GM19351 (cell line): Measurements from ENCODE around the gene FGD3.
"Not testable (repeated sequence)": the region's sequence is repeated elsewhere in the genome, so short reads cannot be mapped to it uniquely, and the experiment has no call there.

ENCODE experiments used
- ATAC-seq: cut with Tn5 transposase; IDR thresholded peaks from one replicate; pipeline ENCODE4 v1.9.1; 2021; ENCODE audit warnings: mild to moderate bottlenecking, moderate library complexity; ENCODE audit not compliant: unreplicated experiment

FGD3 gene

DNA sequence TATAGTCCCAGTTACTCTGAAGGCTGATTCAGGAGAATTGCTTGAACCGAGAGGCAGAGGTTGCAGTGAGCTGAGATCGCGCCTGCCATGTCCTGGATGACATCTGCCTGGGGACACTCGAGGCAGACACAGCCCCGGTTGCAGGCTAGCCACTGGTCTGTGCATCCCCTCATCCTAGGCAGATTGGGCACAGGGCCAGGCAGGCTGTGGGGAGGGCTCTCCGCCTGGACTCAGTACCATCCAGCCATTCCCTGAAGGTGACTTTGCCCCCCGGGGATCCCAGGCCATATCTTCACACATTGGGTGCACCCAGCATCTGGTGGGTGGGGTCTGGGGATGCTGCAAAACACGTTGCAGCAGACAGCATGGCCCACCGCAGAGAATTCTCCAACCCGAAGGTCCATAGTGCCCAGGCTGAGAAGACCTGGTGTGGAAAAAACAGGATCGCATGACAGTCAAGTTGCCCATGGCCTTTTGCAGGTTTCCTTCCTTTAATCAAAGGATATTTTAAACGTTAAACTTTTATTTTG lies 60.3 kb downstream of the FGD3 start:
- no peak for ATAC-seq

DNA sequence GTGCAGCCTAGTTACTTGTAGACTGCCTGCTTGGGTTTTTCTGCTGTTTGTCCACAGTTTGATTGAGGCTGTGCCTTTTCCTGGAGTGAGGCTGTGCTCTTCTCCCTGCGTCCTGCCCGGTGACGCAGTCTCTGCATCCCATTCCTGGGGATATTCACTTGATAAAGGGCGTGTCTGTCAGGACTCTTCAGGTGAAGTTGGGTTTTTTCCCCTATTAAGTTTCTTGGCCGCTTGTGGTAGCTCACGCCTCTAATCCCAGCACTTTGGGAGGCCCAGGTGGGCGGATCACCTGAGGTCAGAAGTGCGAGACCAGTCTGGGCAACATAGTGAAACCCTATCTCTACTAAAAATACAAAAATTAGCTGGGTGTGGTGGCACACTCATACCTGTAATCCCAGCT lies 61.1 kb downstream of the FGD3 start:
- ATAC-seq, result no peak

DNA sequence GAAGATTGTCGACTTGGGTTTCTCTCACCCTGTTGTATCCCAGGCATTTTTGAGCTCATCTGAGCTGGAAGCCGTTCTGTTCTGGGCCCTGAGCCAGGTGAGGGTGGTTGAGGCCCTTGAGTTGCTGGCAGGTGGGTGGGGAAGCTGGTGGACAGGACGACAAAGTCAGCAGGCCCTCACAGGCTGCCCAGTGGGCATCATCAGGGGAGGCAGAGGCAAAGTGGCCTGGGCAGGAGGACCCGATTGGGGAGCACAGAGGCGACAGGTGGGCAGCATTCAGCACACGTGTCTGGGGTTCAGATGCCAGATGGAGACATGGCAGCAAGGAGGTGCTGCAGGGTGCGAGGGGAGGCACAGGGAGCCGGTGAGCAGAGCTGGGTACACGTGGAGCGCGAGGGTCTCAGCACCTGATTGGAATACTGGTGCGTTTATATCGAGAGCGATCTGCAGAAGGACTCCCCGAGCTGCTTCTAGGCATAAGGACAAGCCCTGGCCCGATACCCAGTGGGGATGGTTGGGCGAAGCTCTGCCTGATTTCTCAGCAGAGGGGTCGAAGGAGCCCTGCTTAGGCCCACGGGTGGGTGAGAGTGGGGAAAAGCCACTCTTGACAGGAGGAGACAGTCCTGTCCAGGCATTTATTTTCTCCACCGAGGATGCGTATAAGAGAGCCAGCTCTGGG lies 62.2 kb downstream of the FGD3 start:
- no peak for ATAC-seq

DNA sequence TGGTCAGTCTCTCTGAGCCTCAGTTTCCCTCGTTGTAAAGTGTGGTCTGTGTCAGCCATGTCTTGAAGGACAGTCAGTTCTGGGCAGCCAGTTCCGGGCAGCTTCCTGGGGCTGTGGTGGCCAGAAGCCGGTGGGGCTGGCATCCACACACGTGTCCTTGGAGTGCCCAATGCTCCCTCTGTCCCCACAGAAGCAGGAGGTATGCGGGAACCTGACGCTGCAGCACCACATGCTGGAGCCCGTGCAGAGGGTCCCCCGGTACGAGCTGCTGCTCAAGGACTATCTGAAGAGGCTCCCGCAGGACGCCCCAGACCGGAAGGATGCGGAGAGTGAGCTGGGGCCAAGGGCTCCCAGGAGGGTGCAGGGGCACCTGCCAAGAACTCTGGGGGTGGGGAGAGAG lies 62.7 kb downstream of the FGD3 start:
- no peak for ATAC-seq

DNA sequence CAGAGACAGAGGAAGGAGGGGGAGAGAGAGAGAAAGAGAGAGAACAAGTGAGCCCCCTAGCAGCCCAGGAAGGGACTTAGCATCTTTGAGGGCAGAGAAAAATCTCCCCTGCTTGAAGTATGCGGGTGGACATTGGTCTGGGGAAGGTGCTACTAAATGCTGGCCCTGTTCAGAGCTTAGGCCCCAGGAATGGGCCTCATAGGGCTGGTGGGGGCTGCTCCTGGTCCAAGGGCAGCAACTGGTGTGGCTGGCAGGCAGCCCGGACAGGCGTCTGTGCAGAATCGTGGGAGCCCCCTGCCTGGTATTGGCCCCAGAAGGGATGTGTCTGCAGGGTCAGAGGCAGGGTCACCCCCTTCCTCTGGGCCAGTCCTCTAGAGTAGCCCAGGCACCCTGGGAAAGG lies 63.4 kb downstream of the FGD3 start:
- ATAC-seq, result no peak

DNA sequence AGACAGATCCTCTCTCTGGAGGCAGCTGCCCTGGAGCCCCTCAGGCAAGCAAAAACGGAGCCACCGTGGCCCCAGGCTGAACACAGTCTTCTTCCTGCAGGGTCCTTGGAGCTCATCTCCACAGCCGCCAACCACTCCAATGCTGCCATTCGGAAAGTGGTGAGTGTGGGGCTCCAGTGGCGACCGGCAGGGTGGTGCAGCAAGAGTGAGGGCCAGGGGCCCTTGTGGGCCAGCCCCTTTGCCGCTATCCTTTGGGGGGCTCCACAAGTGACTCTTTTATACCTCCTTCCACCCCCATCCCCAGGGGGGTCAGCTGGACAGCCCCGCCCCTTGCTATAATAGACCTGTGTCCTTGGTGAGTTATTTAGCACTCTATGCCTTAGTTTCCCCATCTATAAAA lies 63.8 kb downstream of the FGD3 start:
- ATAC-seq, result no peak

DNA sequence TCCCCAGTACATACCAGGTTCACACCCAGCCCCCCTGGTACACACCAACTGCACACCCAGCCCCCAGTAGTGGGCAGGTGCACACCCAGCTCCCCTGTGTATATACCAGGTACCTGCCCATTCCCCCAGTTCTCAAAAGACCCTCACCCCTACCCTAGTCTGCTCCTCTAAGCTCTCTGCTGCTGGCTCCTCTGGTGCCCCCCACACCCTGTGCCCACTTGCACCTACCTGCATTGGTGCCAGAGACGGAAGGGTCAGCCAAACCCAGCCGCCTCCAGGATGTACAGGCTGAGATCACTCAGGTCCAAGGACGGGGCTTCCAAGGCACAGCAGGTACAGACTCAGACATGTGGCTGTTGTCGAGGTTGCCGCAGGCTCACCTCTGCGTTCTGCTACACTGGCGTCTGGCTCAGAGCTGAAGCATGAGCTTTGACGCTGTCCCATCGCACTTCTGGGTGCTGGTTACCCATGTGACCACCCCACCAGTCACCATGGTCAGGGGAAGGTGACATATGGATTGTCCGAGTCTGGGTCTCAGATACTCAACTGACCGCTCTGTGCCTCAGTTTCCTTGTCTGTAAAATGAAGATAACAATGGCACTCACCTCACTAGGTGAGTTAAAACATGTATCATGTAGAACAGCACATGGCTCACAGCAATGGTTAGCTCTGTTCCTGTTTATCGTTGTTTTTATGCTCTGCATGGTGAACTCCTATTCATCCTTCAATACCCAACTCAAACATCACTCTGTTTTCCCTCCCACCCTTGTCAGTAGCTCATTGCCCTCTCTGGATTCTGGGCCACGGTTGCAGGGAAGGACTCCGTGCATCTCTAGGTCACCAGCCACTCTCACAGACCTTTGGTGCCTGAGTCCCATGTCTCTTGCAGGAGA lies 65.9 kb downstream of the FGD3 start:
- ATAC-seq, result no peak

DNA sequence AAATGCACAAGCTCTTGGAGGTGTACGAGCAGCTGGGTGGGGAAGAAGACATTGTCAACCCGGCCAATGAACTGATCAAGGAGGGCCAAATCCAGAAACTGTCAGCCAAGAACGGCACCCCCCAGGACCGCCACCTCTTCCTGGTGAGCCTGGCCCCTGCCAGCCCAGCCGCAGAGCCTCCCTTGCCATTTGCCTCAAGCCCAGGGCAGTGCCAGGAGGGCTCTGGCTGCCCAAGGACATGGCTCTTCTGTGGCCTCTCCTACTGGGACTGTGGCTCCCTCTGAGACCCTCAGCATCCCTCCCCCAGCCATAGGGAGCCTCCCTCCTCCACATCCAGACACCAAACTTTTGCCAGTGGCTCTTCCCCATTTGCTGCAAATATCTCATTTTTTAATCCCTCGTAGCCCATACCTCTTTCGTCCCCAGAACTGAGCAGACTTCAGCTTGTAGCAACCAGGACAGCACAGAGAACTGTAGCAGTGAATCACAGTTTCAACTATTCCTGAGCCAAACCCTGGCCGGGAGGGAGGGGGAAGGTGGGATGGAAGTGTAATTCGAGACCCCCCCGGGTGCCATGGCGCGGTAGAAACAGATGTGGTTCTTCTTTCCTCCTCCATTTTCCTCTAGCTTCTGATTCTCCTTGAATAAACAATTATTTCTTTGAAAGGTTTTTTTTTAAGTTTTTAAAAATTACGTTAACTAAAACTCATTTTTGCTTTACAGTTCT lies 66.7 kb downstream of the FGD3 start:
- ATAC-seq, result no peak

DNA sequence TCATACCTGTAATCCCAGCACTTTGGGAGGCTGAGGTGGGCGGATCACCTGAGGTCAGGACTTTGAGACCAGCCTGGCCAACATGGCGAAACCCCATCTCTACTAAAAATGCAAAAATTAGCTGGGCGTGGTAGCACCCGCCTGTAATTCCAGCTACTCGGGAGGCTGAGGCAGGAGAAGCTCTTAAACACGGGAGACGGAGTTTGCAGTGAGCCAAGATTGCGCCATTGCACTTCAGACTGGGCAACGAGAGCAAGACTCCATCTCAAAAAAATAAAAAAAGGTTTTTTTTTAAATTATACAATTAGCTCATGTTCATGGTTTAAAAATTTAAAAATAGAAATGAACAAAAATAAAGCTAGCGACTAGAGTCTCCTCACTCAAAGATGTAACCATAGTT lies 67.9 kb downstream of the FGD3 start:
- ATAC-seq, result not testable (repeated sequence)

DNA sequence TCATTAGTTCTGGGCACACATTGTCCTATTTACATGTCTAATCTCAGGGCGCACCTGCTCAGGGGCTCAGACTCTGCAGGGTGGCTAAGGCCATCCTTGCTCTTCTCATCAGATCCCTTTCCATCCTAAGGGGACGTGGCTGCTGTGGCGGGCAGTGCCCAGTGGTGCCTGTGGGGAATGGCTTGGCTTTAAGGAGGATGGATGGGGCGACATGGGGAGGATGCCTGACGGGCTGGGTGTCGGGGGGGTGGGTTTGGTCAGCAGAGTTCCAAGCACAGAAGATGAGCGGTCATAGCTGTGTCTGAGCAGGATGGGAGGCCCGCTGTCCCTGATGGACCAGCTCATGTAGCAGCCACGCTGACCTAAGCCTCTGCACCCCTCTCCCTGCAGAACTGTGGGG lies 70.3 kb downstream of the FGD3 start:
- ATAC-seq, result no peak

DNA sequence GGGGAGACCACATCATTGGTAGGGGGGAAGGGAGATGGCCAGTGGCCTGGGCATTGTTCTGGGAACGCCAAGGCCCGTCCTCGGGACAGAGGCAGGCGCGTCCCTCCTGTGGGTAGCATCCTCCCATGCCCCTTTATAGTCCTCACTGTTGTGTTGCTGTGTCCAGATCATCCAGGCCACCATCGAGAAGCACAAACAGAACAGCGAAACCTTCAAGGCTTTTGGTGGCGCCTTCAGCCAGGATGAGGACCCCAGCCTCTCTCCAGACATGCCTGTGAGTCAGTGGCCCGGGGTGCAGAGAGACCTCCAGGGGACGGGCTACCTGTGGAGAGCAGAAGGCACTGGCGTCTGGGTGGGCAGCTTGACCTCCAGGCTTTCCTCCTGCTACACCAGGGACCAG lies 72.8 kb downstream of the FGD3 start:
- ATAC-seq, result no peak

DNA sequence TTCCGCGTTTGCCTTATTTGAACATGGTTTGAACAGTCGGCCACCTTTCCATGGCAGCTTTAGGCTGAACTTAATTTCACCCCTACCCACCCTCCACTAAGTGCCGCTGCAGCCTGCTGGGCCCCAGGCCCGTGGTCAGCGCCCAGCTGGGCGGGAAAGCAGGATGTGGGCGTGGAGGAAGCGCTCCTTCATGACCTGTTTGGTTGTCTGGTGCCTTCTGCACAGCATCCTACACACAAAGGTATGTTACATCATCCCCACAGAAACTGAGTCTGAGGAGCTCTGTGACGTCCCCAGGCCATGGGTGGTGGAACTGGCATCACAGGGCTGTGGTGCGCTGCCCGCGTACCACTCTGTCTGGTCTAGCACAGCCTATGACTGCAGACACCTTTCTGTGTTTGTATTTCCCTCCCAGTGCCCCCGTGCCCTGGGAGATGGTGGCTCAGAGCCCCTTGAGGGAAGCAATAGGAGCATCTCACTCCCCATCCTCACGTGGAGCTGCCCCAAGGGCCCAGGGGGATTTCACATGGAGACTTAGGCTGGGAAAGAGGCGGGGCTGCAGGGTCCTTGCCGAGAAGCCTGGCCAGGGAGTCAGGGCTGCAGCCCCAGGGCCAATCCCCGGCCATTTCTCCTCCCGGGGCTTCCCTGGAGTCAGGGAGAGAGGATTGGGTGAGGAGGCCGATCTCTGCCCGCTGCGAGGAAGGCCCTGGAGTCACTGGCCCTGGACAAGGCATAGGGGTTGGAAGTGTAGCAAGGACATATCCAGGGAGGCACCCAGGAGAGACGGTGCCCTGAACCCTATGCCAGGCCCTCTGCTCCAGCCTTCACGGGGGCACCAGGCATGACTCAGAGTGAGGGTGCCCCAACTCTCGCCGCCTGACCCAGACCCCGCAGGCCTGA lies 73.7 kb downstream of the FGD3 start:
- no peak for ATAC-seq

DNA sequence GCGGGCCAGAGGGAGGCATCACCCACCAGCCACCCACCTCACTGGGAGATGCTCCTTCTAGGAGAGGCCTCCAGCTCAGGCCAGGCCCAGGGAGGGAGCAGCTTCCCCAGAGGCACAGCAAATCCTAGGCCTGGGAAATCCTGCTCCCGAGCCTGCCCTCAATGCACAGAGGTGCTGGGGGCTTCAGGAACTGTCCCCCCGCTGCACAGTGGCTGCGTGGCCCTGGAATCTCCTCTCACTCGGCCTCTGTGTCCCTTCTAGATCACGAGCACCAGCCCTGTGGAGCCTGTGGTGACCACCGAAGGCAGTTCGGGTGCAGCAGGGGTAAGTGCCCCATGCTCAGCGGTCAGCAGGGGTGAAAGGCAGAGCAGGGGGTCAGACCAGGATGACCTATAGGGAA lies 74.7 kb downstream of the FGD3 start:
- no peak for ATAC-seq

DNA sequence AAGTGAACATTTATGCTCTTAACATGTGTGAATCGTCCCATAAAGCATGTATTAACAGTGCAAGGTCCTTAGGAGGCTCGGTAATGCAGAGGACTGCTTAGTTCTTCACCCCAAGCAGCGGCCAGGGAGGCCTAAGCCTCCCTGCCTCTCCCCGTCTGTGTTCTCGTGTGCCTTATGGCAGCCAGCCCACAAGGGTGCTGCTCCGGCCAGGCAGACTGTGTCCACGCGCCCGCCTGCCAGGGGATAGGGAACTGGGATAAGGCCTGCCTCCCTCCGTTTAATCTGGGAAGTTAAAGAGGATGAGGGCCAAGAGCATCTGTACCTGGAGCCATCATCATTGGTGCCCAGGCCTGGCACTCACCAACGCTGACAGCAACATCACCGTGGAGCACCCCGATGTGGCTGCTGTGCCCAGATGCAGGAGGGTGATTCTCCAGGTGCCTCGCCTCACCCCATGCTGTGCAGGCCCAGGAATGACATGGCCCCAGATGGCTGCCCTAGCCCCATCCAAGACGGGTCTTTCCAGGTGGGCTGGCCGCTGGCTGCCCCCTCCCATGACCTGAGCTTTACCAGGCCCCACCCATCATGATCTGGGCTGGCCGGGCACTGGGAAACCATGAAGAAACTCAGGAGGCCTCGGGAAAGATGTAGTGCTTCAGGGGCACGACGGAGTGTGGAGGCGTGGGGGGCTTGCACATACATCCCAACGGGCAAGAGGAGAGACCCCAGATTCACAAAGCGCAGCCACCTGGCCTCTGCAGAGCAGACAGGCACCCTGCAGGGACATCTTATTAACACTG lies 75.6 kb downstream of the FGD3 start:
- no peak for ATAC-seq

DNA sequence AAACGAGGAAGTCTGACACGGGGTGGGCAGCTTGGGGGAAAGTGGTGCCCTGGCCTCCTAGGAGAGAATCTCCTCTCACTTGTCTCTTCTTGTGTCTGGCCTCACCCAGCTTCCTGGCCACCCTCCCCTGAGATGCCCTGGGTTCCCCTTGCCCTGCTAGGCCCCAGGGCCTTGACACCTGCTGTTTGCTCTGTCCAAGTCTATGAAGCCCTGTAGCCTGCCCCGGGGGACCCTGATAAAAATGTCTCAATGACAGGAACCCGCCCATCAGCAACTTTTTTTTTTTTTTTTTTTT lies 76.1 kb downstream of the FGD3 start:
- ATAC-seq, result no peak

DNA sequence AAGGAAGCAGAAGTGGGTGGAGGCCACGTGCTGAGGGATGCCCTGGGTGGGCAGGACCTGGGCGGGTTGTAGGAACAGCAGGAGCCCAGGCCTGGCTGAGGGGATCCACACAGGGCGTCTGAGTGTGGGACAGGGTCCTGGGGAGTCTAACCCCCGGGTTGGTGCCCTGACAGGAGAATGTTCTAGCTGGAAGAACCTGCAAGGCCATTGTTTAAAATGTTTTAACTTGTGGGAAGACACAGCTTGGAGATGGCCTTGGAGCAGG lies 77.3 kb downstream of the FGD3 start:
- no peak for ATAC-seq

DNA sequence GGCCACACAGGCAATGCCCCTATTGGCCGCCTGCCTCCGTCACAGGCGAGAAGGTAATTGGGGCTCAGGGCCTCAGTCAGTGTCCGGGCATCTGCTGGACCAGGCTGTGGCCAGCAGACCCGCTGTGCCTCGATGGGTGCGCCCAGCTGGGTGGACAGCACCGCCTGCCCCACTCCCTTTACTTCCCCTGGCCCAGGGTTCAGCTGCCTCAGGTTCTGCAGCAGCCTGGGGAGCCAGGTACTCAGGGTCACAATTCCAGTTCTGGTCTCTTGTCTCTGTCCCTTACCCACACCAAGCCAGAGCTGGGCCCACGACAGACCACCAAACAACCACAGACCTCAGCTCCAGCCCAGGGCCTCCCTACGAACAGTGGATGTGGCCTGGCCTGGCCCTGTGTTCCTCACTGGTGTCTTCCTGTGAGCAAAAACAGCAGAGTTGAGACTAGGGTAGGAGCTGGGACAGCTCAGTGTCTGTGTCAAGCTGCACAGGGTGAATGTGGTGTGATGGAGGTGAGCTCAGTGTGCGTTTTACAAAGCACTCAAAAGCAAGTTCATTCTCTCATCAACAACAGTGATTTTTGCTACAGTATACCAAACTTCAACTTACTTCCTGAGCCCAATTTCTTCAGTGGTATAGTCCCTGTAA lies 77.8 kb downstream of the FGD3 start:
- ATAC-seq, result no peak

DNA sequence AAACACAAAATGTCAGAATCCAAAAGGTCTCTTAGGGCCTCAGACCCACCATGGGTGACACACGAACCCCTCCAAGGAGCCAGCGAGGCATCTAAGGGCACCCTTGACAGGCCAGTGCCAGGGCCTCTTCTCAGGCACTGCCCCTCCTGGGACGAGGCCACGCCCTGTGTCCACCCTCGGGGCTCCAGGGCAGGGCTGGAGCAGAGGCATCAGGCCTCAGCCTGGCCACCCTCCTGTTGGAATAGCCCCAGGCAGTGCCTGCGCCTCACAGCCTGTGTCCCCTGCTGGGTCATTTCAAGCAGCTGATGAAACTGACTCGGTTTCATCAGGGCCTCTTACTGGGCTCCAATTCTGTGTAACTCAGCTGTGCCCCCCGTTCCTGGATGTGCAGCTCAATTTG lies 78.4 kb downstream of the FGD3 start:
- ATAC-seq, result no peak

DNA sequence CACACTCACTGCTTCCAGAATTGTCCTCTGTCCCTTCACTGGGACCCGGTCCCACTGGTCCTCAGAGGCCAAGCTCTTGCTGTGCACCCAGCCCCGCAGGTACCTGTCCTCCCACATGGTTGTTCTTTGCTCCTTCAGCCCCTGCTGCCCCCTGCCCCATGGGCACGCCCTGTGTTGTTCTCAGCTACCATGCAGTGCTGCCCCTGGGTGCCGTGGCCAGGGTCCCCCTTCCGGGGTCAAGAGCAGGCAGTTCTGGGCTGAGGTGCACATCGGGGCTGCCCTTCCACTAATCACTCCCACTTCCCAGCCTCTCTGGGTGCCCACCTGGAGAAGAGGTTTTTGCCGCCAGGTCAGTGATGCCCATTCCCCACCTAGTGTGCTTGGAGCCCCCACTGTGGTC lies 79.3 kb downstream of the FGD3 start:
- ATAC-seq, result no peak

DNA sequence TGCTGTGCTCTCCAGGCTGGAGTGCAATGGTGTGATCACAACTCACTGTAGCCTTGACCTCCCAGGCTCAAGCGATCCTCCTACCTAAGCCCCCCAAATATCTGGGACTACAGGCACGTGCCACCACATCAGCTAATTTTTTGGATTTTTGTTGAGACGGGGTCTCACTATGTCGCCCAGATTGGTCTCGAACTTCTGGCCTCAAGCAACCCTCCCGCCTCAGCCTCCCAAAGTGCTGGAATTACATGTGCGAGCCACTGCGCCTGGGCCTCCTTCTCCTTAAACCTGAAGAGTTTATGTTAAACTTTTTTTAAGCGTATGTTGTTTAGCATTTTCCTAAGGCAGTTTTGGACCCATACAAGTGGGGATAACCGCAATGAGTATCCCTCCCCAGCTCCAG lies 80.4 kb downstream of the FGD3 start:
- no peak for ATAC-seq
